SHP77 treated with DMSO at 0.1 percent for 48 hours (cell line): ENCODE data around the gene ZC3H13.
"Not testable (repeated sequence)": the region's sequence is repeated elsewhere in the genome, so short reads cannot be mapped to it uniquely, and the experiment has no call there.

ENCODE experiments used
- DNase-seq: peaks from one replicate; lab custom pipeline; 2025; lab: John Stamatoyannopoulos, UW

The ZC3H13 gene

DNA sequence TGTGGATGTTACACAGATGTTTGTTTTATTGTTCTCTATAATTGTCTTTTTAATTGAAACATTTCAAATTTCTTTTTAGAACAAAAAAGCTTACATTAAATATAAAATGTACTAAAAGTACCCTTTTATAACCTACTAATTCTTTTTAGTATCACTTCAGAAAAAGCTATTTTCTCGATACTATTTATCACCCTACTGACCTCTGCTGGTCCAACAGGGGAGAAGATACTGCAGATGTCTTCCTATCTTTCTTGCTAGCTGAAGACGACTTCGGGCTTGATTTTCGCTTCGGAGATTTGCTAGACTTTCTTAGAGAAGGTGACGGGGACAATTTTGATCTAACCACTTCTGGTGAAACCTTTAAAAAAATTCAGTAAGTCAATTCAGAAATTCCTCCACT, 42.4 kb downstream of the ZC3H13 start:
- DNase-seq, result no peak

DNA sequence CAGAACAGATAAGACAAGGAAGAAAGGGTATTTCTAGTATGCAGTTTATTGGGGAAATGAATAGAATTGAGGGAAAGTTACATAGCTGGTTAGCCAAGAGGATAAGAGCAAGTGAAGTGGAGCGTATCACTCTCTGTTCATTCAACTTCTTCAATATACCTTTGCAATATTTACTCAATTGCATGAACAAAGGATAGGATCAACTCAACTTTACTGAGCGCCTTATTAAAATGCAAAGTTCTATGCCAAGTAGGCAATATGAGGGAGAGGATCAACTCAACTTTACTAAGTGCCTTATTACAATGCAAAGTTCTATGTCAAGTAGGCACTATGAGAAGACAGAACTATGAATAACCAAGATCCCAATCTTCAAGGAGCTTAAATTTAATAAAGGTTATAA, 43.9 kb downstream of the ZC3H13 start:
- DNase-seq, result no peak

DNA sequence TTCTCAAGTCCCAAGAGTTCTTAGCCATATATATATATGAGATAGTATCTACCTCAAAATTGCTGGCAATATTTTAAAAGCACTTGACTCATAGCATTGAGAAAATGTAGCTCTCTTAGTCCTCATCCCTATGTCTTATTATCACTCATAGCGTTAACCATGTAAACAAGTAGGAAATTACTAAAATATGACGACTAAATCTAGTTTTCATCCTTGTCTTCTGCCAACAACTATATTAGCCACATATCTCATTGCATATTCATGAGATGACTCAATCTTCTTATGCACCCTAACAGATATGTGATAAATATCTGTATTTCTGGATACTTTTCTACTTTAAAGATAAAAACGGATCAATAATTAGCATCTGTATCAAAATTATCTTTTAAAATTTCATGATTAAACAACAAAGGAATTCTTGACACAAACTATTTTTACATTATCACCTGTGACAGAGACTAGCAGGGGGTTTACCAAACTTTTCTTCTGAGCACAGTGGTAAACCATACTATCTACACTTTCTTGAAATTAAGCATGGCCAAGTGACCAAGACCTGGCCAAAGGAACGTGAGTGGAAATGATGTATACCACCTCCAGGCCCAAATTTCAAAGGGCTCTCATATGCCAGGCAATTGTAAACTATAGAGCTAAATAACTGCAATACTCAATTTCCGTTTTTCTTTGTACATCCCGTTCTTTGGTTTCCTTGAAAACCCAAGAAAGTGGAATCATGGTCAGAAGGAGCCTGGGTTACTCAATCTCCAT, 45.7 kb downstream of the ZC3H13 start:
- DNase-seq, result no peak

DNA sequence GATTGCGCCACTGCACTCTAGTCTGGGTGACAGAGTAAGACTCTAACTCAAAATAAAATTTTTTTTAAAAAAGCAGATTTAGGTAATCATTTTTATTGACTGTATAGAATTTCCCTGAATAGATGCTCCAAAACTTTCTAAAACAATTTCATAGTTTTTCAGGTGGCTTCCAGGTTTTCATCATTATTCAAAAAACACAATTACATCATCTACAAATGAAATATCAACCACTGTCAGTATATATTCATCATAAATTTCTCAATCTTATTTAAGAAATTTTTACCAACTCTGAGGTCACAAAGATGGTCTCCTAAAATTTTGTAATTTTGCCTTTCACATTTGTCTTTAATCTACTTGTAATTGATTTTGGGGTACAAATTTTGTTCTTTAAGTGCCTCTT, 48.1 kb downstream of the ZC3H13 start:
- no peak for DNase-seq

DNA sequence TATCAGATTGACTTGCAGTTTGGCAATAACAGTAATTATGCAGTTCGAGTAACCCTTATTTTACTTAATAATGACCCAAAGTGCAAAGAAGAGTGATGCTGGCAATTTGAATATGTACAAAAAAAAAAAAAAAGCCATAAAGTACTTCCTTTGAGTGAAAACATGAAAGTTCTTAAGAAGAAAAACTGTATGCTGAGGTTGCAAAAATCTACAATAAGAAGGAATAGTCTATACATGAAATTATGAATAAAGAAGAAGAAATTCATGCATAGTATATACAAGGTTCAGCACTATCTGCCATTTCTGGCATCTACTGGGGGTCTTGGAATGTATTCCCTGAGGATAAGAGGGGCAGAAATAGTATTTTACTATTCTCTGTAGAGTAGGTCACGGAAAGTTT, 55.9 kb downstream of the ZC3H13 start:
- DNase-seq, result no peak

DNA sequence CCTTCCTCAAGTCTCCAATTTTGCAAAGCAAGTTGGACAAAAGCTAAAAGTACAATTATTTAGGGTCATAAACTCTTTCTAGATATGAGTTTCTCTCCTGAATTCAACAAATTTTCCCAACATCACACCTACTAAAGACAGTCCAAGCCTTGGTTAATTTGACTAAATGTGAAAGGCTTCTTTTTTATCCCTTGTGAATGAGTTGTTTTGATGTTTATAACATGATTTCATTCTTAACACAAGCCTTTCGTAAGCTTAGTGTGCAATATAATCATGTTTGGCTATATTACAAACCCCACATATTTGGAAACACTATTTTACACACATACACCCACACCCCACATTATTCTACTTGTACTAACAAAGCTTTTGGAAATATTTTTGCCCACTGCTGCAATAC, 57.3 kb downstream of the ZC3H13 start:
- no peak for DNase-seq

DNA sequence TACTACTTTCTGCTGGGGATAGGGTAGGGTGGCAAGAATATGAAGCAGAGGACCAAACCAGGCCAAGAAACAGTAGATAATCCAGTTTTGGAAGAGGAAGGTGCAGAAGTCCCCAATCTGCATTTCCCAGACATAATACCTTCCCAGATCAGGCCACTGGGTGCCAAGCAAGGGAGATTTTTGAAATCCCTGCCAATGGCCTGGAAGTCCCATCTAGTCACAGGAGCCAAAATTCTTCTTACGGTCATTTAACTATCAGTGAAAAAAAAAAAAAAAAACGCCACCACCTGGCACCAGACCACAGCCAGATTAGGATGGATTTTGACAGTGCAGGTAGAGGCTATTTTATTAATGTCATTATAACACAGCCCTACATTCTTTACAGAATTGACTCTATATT, 57.8 kb downstream of the ZC3H13 start:
- no peak for DNase-seq

DNA sequence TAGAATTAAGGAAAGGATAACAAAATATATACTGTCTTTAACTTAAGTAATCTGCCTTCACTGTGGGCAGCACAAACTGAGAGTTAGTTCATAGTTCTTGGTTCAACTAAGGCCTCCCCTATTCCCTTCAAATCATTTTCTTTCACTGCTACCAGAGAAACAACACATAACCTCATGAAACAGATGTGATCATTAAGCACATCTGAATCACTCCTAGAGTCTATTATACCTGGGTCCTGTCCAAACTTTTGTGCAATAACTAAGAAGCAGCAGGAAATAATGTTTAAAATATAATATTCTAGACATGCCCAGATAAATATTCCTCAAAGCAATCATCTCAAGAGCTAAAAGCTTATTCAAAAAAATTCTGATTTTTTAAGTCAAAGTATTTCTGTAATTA, 62.9 kb downstream of the ZC3H13 start:
- no peak for DNase-seq

DNA sequence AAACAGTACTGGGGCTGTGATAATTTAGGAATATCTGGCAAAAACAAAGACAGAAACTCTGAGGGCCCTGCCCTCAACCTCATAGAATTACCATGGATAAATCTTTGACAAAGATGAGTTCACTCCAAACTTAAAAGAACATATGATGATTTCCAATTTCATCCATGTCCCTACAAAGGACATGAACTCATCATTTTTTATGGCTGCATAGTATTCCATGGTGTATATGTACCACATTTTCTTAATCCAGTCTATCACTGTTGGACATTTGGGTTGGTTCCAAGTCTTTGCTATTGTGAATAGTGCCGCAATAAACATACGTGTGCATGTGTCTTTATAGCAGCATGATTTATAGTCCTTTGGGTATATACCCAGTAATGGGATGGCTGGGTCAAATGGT, 71.4 kb downstream of the ZC3H13 start:
- DNase-seq, result not testable (repeated sequence)

DNA sequence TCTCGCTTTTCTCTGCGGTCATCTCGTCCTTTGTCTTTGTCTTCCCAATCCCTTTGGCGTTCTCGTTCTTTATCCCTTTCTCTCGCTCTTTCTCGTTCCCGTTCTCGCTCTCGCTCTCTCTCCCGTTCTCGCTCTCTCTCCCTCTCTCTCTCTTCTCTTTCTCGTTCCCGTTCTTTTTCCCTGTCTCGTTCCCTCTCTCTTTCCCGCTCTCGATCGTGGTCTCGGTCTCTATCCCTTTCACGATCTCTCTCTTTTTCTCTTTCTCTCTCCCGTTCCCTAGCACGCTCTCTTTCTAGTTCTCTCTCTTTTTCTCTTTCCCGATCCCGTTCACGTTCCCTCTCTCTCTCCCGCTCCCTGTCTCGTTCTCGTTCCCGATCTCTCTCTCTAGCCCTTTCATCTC, 77.2 kb downstream of the ZC3H13 start:
- no peak for DNase-seq

DNA sequence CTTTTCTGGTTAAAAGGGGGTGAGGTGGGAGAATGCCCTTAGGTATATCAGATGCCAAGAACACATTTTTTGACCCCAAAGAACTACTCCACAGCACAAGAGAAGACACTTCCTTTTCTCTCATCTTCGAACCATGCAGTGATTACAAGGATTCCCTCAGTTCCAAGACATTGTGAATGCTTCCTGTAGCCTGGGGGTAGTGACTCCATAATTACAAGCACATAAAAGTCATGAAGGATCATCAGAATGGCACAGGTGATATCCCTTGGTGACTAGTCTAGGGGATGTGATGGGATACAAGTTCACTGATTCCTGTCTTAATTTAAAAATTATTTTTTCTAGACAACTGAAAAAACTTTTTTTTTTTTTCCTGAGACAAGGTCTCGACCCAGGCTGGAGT, 78.0 kb downstream of the ZC3H13 start:
- DNase-seq, result no peak

DNA sequence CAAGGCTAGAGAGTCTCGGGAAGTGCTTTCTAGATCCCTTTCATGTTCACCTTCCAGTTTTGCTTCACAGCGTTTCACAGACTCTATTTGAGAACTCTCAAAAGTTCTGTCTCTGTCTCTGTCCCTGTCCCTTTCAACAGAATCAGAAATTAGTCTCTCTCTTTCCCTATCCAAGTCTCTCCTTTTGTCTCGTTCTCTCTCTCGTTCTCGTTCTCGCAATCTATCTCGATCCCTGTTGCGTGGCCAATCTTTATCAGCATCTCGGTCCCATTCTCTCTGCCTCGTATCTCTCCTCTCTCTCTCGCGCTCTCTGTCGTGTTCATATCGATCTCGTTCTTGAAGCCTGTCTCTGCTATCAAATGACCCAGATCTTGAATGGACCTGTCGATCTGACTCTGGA, 85.0 kb downstream of the ZC3H13 start:
- no peak for DNase-seq

DNA sequence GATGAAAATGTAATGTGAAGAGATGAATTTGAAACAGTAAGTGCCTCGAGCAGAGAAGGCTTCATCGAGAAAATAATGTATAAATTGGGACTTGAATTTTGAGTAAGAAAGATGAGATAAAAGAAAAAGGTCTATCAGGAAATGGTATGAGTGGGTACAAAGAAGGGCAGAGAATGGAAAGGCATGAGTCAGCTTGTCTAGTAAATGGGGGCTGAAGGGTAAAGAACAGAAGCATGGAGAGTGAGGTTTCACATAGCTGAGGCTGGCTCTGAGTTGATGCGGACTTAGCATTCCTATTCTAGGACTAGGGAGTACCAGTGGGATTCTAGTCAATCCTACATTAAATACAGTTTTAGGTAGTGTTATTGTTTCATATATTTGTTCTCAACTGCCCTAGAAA, 85.8 kb downstream of the ZC3H13 start:
- no peak for DNase-seq

DNA sequence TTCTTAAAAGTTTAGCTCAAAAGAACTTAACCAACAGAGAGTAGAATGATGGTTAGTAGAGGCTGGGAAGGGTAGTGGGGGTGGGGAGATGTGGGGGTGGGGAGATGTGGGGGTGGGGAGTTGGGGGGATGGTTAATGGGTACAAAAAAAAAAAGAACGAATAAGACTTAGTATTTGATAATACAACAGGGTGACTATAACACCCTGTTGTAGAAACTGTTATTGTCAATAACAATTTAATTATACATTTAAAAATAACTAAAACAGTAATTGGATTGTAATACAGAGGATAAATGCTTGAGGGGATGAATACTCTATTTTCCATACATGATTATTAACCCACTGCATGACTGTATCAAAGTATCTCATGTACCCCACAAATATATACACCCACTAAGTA, 91.1 kb downstream of the ZC3H13 start:
- no peak for DNase-seq

DNA sequence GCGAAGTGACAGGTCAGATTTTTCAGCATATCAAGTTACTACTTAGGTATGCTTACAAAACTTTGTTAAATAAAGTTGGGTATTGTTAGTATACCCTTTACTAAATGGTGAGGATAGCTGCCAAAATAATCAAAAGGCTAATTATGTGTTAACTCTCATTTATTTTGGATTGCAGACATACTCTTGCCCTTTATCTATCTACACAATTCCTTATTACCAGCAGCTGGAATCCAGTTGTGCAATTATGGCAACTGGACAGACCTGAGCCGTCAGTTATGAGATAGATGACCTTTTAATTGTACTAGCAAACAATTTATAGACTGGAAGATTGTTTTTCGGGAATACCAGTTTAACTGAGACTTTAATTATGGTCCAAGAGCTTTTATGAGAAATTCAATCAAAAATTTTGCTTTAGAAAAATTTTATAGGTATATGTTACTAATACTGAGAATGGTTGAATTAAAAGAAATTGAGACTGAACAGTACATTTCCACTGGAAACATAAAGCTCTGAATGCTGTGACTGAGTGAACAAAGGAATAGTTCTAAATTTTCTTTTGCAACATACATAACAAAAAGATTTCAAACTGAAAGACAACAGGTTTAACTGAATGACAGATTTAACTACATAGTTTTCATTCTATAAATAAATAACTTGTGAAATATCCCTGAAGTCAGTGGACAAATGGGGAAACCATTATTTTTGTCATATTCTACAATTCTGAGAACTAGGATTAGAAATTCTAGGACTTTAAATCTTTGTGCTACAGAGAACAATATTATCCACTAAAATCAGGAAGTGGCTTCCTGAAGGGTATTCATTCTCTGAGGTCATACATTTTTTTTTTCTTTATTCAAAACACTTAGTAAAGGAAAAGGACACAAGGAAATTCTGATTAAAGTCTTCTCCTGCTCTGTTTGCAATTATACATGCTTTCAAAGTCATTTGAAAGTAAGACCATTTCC, 97.4 kb downstream of the ZC3H13 start:
- DNase-seq, result no peak

DNA sequence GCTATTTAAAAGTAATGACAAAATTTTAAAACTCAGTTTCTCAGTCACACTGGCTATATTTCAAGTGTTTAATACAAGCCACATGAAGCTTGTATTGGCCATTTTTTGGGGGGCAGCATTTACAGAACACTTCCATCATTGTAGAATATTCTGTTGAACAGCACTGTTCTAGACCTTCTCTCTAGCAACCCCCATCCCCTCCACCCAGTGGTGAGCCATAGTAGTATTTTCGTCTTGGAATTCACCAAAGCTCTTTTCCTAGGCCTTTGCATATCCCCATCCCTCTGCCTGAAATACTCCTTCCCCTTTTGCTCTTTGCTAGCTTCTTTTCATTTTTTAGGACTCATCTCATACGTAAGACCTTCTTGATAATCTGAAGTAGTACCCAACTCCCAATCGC, 99.5 kb downstream of the ZC3H13 start:
- no peak for DNase-seq

DNA sequence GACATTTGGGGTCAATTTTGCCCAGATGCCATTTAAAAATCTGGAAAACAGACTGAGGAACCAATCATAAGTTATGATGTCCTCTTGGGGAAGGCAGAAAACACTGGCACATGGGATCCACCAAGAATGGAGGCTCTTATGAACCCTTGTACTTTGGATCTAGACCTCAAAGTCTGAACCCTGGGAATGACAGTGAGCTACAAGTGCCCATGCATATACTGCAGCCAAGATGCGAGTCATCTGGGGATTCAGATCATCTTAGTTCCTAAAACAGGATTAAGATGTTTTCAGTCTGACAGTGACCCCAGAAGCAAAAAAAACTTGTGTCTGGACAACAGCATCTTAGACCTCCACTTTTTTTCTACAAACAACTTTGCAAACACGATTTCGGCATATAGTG, 100.8 kb downstream of the ZC3H13 start:
- DNase-seq, result no peak

DNA sequence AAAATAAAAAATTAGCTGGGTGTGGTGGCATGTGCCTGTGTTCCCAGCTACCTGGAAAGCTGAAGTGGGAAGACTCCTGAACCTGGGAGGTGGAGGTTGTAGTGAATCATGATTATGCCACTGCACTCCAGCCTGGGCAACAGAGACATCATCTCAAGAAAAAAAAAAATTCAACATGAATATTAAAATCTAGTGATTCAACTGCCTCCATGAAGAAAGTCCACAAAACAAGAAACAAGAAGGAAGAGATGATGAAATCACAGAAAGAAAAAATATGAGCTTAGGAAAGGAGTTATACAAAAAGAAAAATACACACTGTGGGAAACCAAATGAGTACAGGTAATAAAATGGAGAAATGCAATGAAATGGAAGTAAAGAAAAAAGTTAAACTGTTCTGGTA, 101.4 kb downstream of the ZC3H13 start:
- DNase-seq, result no peak

DNA sequence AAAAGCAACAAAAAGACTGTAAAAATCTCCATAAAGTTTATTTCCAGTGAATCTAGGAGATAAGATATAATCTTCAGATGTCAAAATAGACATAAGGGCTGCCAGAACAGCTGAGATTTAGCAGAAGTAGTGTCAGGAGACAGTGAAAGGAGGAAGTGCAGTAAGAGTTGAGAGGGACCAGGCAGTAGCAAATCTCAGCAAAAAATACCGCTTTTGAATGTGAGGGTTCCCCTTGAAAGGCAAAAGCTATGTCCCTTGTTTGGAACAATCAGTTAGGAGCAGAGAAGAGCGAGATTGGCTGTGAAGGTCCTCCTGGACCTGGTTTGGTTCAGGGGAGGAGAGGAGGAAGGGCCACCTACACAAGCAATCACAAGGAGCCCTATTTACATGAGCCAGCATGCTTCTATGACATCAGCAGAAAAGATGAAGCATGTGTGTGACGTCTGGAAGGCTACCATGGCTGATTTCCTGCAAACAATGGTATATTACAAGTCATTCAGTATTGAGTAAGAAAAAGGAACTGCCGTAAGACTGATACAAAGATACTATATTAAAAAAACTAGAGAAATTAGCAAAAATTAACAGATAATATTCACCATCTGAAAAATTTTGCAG, 102.1 kb downstream of the ZC3H13 start:
- DNase-seq, result no peak

DNA sequence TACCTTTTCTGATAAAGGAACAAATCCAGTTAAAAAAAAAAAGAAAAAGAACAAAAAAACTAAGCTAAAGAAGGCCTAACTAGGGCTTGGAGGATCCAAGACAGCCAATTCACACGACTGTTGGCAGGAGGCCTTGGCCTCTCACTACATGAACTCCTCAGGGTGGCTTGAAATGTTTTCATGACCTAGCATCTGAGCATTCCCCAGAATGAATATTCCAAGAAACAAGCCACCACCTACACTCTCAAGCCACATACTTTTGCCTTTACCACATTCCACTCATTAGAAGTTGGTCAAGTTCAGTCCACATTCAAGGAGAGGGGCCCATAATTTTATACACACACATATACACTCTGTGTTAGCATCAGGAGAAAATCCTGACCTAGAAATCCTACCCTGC, 103.4 kb downstream of the ZC3H13 start:
- DNase-seq, result no peak

DNA sequence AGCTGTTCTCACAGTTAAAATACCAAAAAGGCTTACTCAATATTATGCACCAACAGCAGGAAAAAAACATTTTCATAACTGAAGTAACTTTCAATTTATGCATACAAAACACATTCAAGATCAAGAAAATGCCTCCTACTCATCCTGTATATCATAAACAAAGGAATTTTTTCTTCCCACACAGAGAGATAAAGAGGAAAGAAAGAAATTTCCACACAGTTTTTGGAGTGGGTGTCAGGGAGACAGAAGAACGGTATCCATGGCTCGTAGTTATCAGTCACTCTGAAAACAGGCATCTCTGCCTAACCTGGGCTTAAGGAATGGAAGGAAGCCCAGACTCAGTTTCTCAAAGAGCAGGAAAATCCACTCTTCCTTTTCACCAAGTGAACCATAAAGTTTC, 108.6 kb downstream of the ZC3H13 start:
- no peak for DNase-seq

DNA sequence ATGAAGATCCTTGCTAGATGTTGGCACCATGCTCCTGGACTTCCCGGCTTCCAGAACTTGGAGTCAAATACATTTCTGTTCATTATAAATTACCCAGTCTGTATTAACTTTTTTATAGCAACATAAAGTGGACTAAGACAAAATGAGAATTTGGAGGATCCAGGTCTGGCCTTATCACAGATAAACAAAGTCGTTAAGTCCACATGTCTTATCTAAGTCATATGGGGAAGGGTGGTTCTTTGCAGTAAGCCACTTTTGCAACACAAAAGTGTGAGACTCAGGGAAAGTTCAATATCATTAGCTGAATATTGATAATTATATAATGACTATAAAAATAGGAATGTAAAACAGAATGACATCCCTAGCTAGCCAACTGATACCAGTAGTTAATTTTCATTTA, 109.4 kb downstream of the ZC3H13 start:
- DNase-seq, result no peak

DNA sequence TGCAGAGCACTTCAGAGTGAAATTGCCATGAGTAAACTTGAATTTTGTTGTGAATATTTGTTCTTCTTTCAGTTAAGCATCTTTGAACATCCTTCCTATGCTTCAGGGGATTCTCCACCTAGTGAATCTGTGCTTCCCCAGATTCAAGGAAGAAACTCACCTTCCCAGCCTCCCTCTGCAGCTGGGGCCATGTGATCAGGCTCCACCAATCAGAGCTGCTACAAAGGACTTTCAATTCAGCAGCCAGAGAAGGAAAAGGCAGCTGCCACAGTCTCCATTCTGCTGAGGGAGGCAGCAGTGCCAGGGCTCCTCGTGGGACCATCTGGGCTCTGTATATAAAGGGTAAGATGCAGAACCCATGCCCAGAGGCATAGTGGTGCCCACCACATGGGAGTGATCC, 111.3 kb downstream of the ZC3H13 start:
- no peak for DNase-seq
